Astrocyte (in vitro differentiated cells and primary cell): ENCODE measurements around the gene ARID2.

Source experiments
- CTCF ChIP-seq: IDR thresholded peaks from 2 replicates; pipeline ENCODE4 v1.5.1; 2011; ENCODE audit warnings: low read depth, mild to moderate bottlenecking, inconsistent platforms, low read length, moderate library complexity; ENCODE audit not compliant: insufficient read depth
- EZH2 ChIP-seq: IDR thresholded peaks from 2 replicates; pipeline ENCODE4 v1.6.1; 2012; ENCODE audit warnings: mild to moderate bottlenecking, low read length, inconsistent platforms; ENCODE audit not compliant: insufficient read depth

DNA sequence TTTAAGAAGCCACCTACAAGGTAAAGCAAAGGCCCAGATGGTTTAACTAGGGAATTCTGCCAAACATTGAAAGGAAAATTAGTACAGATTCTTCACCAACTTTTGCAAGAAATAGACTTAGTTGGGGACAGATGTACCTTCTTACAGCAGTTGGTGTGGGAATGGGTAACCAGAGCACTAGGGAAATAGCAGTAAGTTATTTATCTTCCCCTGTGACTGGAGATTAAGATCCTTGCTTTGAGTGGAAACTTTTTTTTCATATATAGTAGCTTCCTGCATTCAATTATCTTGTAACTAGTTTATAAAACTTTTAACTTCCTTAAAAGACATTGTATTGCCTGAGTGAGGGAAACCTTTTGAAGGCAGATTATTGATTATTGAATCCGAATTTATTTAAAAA, 44.2 kb downstream of the ARID2 start:
- TF ChIP-seq CTCF (no peak), EZH2 (no peak)
